Right atrium auricular region (tissue), 2 donors: ENCODE measurements around the gene OVOL1. TPM values are rescaled to one million over a fixed set of nuclear protein-coding genes. Genes with fewer than 3 reads are reported as not detected.

Source experiments
- DNase-seq: peaks from one replicate; pipeline ENCODE4 v3.0.0-alpha.2; 2019; ENCODE audit warnings: low spot score
- H3K27ac ChIP-seq, 2 donors: fragments of 200-600 bp; sonication (generic); 1 replicate in 1 of 2; 2 replicates in 1 of 2; pipeline ENCODE4 v1.5.1; 2016 to 2019
- H3K27me3 ChIP-seq, 2 donors: fragments of 200-600 bp; sonication (generic); one replicate each; pipeline versions ENCODE4 v1.5.1 to v1.6.0; 2017 to 2019
- H3K36me3 ChIP-seq: fragments of 200-600 bp; sonication (generic); one replicate; pipeline ENCODE4 v1.5.1; 2016
- H3K4me1 ChIP-seq, 2 donors: fragments of 200-600 bp; sonication (generic); one replicate each; pipeline versions ENCODE4 v1.5.1 to v1.6.0; 2017 to 2019
- H3K4me3 ChIP-seq, 2 donors: fragments of 200-600 bp; sonication (generic); 1 replicate in 1 of 2; 2 replicates in 1 of 2; pipeline ENCODE4 v1.5.1; 2017 to 2019; ENCODE audit warnings: mild to moderate bottlenecking in 1 of 2, moderate library complexity in 1 of 2
- H3K9me3 ChIP-seq, 2 donors: fragments of 200-600 bp; sonication (generic); one replicate each; pipeline ENCODE4 v1.5.1; 2019
- CTCF ChIP-seq, 2 donors: fragments of 200-600 bp; sonication (generic); IDR thresholded peaks; one replicate each; pipeline ENCODE4 v1.5.1; 2019; ENCODE audit warnings: antibody characterized with exemption in 2 of 2
- total RNA-seq, 2 donors: library from RNA; depleted of rRNA; stranded (reverse); fragments of >200 nt; gene quantifications; one replicate each; pipeline ENCODE4 v1.1.0, GENCODE V29; 2016

The OVOL1 gene
- total RNA-seq, 2 donors from 2014 or later = not detected

- Histone ChIP-seq H3K36me3 (no peaks in the 10 kb centered on the region), H3K4me1 (no peaks in the 10 kb centered on the region), H3K9me3 (no peaks in the 10 kb centered on the region), H3K27me3 (peaks cover 0 to 7% of the 10 kb centered on the region in 2 donors), H3K4me3 (no peak overlapping the region), H3K27ac (no peak overlapping the region)
- no peak for DNase-seq
- no peak for TF ChIP-seq CTCF (IDR thresholded peaks at IDR 0.05)
Measured at GRCh38 chr11:65806979-65807378, 20.1 kb downstream of the OVOL1 start.

GRCh38 chr11:65808744-65809341, 22.0 kb downstream of the OVOL1 start:
- Histone ChIP-seq H3K36me3 (no peaks in the 10 kb centered on the region), H3K9me3 (no peaks in the 10 kb centered on the region), H3K27ac (no peak overlapping the region), H3K4me1 (no peaks in the 10 kb centered on the region), H3K4me3 (no peak overlapping the region), H3K27me3 (peaks cover 0 to 4% of the 10 kb centered on the region in 2 donors)
- no peak for DNase-seq
- no peak for TF ChIP-seq CTCF (IDR thresholded peaks at IDR 0.05)

- DNase-seq = no peak
- no peaks in the 10 kb centered on the region for H3K9me3 ChIP-seq
- H3K36me3 ChIP-seq = no peaks in the 10 kb centered on the region
- TF ChIP-seq CTCF (IDR thresholded peaks at IDR 0.05) = no peak
- no peak overlapping the region for H3K27ac ChIP-seq
- H3K4me1 ChIP-seq = no peaks in the 10 kb centered on the region
- no peaks in the 10 kb centered on the region for H3K27me3 ChIP-seq
- no peak overlapping the region for H3K4me3 ChIP-seq
Measured at GRCh38 chr11:65809496-65809895, 22.6 kb downstream of the OVOL1 start.

GRCh38 chr11:65810046-65810868, 23.4 kb downstream of the OVOL1 start:
- Histone ChIP-seq H3K27me3 (no peaks in the 10 kb centered on the region), H3K36me3 (no peaks in the 10 kb centered on the region), H3K4me1 (no peaks in the 10 kb centered on the region), H3K4me3 (no peak overlapping the region), H3K9me3 (no peaks in the 10 kb centered on the region), H3K27ac (no peak overlapping the region)
- TF ChIP-seq CTCF (IDR thresholded peaks at IDR 0.05) = no peak
- no peak for DNase-seq

- TF ChIP-seq CTCF (IDR thresholded peaks at IDR 0.05) = no peak
- H3K4me1 ChIP-seq = no peaks in the 10 kb centered on the region
Measured at GRCh38 chr11:65811764-65812475, 25.1 kb downstream of the OVOL1 start.

More at GRCh38 chr11:65811764-65812475, 25.1 kb downstream of the OVOL1 start:
- Histone ChIP-seq H3K4me3 (no peak overlapping the region), H3K27me3 (no peaks in the 10 kb centered on the region), H3K9me3 (no peaks in the 10 kb centered on the region), H3K27ac (no peak overlapping the region), H3K36me3 (no peaks in the 10 kb centered on the region)
- DNase-seq = no peak
